Esophagus (tissue), 2 donors: Measurements from ENCODE around the gene JPH4. TPM values are rescaled to one million over a fixed set of nuclear protein-coding genes. Genes with fewer than 3 reads are reported as not detected.

Source experiments
- H3K27ac ChIP-seq, 2 donors: one replicate each; pipeline ENCODE4 v1.5.1; 2013; ENCODE audit warnings: low read depth in 2 of 2, mild to moderate bottlenecking in 2 of 2, inconsistent platforms in 1 of 2, low read length in 1 of 2, moderate library complexity in 1 of 2
- H3K27me3 ChIP-seq, 2 donors: one replicate each; pipeline ENCODE4 v1.6.1; 2013; ENCODE audit warnings: low read length in 2 of 2, control low read depth in 1 of 2, mild to moderate bottlenecking in 1 of 2; ENCODE audit not compliant: insufficient read depth in 2 of 2, control insufficient read depth in 1 of 2
- H3K36me3 ChIP-seq, 2 donors: one replicate each; pipeline ENCODE4 v1.6.1; 2013; ENCODE audit warnings: low read length in 1 of 2; ENCODE audit not compliant: control insufficient read depth in 2 of 2, insufficient read depth in 2 of 2
- H3K4me1 ChIP-seq, 2 donors: one replicate each; pipeline ENCODE4 v1.6.1; 2013; ENCODE audit warnings: low read length in 1 of 2; ENCODE audit not compliant: control insufficient read depth in 2 of 2, insufficient read depth in 2 of 2
- H3K4me3 ChIP-seq, 2 donors: one replicate each; pipeline ENCODE4 v1.5.1; 2013; ENCODE audit warnings: low read length in 2 of 2, mild to moderate bottlenecking in 2 of 2, low read depth in 1 of 2, moderate library complexity in 1 of 2
- H3K9me3 ChIP-seq, 2 donors: one replicate each; pipeline ENCODE4 v1.6.1; 2013; ENCODE audit warnings: mild to moderate bottlenecking in 2 of 2, low read depth in 1 of 2, low read length in 1 of 2, moderate library complexity in 1 of 2; ENCODE audit not compliant: control insufficient read depth in 2 of 2, insufficient read depth in 1 of 2
- WGBS, 2 donors: extraction: QIAGEN DNeasy Blood & Tissue Kit; methylation state at CpG; one replicate each; pipeline ENCODE4 v1.1.7; 2013; 5-methylcytosine and 5-hydroxymethylcytosine counted together
- polyA plus RNA-seq, 2 donors: library from polyadenylated mRNA; stranded (reverse); fragments of 200-250 nt; gene quantifications; one replicate each; pipeline ENCODE4 v1.2.3, GENCODE V29; 2013
- donor health status: healthy with polysubstance abuse.
- donor health status: Bipolar disorder and iron deficiency.

The JPH4 gene
- polyA plus RNA-seq, 2 donors, result 0.04 to 0.15 TPM

- H3K9me3 ChIP-seq, result no peaks in the 10 kb centered on the region
- H3K4me1 ChIP-seq, result no peaks in the 10 kb centered on the region
- H3K4me3 ChIP-seq, result no peak overlapping the region
- H3K36me3 ChIP-seq, result no peaks in the 10 kb centered on the region
- 82 to 83% methylated on average over 3 of the region's 3 CpGs for WGBS, 2 donors
- H3K27me3 ChIP-seq, result peaks cover 0 to 4% of the 10 kb centered on the region in 2 donors
- H3K27ac ChIP-seq, result no peak overlapping the region
Observed at GRCh38 chr14:23582906-23583760, 4.5 kb upstream of the JPH4 start.

- Histone ChIP-seq H3K9me3 (no peaks in the 10 kb centered on the region), H3K4me3 (no peak overlapping the region), H3K36me3 (no peaks in the 10 kb centered on the region), H3K27me3 (peaks cover 0 to 22% of the 10 kb centered on the region in 2 donors), H3K27ac (no peak overlapping the region), H3K4me1 (peaks cover 2 to 11% of the 10 kb centered on the region in 2 donors)
- 87 to 94% methylated on average over 5 to 7 of the region's 8 CpGs for WGBS, 2 donors
Observed at GRCh38 chr14:23580948-23581281, 2.3 kb upstream of the JPH4 start.

DNA sequence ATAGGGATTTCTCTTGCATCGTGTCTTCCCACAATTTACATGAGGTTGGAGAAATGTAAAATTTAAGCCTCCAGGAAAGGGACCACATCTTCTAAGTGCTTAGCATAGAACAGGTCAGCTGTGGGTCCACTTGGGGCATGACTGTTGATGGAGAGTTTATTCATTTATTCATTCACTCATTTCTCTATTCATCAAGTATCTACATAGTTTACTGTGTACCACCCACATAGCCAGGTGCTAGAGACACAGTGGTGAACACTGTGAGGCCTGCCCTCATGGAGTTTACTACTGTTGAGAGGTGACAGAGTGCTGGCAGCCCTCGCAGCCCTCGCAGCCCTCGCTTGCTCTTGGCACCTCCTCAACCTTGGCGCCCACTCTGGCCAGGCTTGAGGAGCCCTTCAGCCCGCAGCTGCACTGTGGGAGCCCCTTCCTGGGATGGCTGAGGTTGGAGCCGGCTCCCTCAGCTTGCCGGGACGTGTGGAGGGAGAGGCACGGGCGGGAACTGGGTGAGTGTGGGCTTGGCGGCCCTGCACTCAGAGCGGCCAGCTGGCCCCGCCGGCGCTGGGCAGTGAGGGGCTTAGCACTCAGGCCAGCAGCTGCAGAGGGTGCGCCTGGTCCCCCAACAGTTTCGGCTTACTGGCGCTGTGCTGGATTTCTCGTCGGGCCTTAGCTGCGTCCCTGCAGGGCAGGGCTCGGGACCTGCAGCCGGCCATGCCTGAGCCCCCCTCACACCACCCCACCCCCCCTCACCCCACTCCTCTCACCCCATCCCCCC lies 1.7 kb upstream of the JPH4 start:
- Histone ChIP-seq H3K27ac (no peak overlapping the region), H3K27me3 (peaks cover 0 to 24% of the 10 kb centered on the region in 2 donors)

DNA sequence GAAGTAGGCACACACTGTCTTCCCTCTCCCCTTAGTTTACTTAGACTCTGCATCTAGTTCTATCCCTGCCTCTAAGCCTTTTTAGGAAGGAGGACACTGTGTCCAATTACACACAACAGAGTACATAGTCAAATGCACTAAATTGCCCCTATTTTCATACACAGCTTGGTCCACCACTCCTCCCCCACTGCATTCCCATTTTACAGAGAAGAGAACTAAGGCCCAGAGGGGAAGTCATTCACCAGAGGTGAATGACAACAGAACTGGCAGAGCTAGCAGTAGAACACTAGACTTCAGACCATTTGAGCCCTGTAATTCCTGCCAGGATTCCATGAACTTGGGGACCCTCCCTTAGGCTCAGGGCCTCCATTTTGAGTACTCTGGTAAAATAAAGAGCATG lies 1.1 kb upstream of the JPH4 start:
- H3K27me3 ChIP-seq, result peaks cover 0 to 24% of the 10 kb centered on the region in 2 donors
- H3K4me3 ChIP-seq, result no peak overlapping the region
- H3K4me1 ChIP-seq, result peaks cover 2 to 11% of the 10 kb centered on the region in 2 donors
- no peaks in the 10 kb centered on the region for H3K9me3 ChIP-seq
- no peaks in the 10 kb centered on the region for H3K36me3 ChIP-seq
- H3K27ac ChIP-seq, result no peak overlapping the region

More for the DNA sequence above, 1.7 kb upstream of the JPH4 start:
- Histone ChIP-seq H3K9me3 (no peaks in the 10 kb centered on the region), H3K4me1 (peaks cover 2 to 11% of the 10 kb centered on the region in 2 donors), H3K36me3 (no peaks in the 10 kb centered on the region), H3K4me3 (no peak overlapping the region)
- 89 to 90% methylated on average over 23 to 24 of the region's 24 CpGs for WGBS, 2 donors

DNA sequence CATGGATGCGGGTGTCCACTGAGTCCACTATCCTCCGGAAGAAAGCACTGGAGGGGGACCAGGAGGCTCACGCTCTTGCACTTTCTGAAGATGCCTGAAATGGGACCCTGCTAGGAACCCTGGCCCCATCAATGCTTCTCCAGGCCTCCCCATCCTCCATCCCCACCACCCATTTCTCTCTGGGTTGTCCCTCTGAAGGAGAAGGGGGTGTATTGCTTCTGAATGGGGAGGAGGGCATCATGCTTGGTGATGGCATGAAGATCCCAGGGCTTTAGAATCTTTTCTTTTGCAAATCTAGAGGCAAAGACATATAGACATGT lies 681 bp upstream of the JPH4 start:
- no peak overlapping the region for H3K27ac ChIP-seq

GRCh38 chr14:23577710-23578392 lies 739 bp downstream of the JPH4 start:
- no peak overlapping the region for H3K27ac ChIP-seq
- peaks cover 0 to 24% of the 10 kb centered on the region in 2 donors for H3K27me3 ChIP-seq
- no peaks in the 10 kb centered on the region for H3K9me3 ChIP-seq
- 3 to 6% methylated on average over 20 to 24 of the region's 24 CpGs for WGBS, 2 donors
- no peaks in the 10 kb centered on the region for H3K36me3 ChIP-seq
- H3K4me3 ChIP-seq, result no peak overlapping the region
- peaks cover 2 to 11% of the 10 kb centered on the region in 2 donors for H3K4me1 ChIP-seq

More for the DNA sequence above, 681 bp upstream of the JPH4 start:
- Histone ChIP-seq H3K27me3 (peaks cover 0 to 24% of the 10 kb centered on the region in 2 donors), H3K4me3 (no peak overlapping the region), H3K9me3 (no peaks in the 10 kb centered on the region), H3K36me3 (no peaks in the 10 kb centered on the region), H3K4me1 (peaks cover 2 to 11% of the 10 kb centered on the region in 2 donors)
- WGBS, 2 donors, result 61 to 63% methylated on average over 3 of the region's 3 CpGs

- H3K27me3 ChIP-seq, result peaks cover 0 to 24% of the 10 kb centered on the region in 2 donors
Observed at GRCh38 chr14:23577004-23577681, 1.4 kb downstream of the JPH4 start.

GRCh38 chr14:23573384-23574015 lies 5.1 kb downstream of the JPH4 start:
- Histone ChIP-seq H3K27me3 (peaks cover 0 to 24% of the 10 kb centered on the region in 2 donors), H3K9me3 (no peaks in the 10 kb centered on the region), H3K4me1 (peaks cover 2 to 15% of the 10 kb centered on the region in 2 donors), H3K27ac (no peak overlapping the region), H3K36me3 (no peaks in the 10 kb centered on the region), H3K4me3 (no peak overlapping the region)
- 62 to 70% methylated on average over 5 of the region's 5 CpGs for WGBS, 2 donors

More at GRCh38 chr14:23577004-23577681, 1.4 kb downstream of the JPH4 start:
- H3K27ac ChIP-seq, result no peak overlapping the region
- H3K36me3 ChIP-seq, result no peaks in the 10 kb centered on the region
- peaks cover 2 to 11% of the 10 kb centered on the region in 2 donors for H3K4me1 ChIP-seq
- no peaks in the 10 kb centered on the region for H3K9me3 ChIP-seq
- peak overlapping the region; percentile 4 to 33 for H3K4me3 ChIP-seq
- WGBS, 2 donors, result 4 to 6% methylated on average over 52 to 67 of the region's 67 CpGs

- no peaks in the 10 kb centered on the region for H3K36me3 ChIP-seq
- 38 to 48% methylated on average over 4 of the region's 4 CpGs for WGBS, 2 donors
- peaks cover 0 to 17% of the 10 kb centered on the region in 2 donors for H3K27me3 ChIP-seq
Observed at GRCh38 chr14:23572836-23573235, 5.8 kb downstream of the JPH4 start.

More at GRCh38 chr14:23572836-23573235, 5.8 kb downstream of the JPH4 start:
- H3K27ac ChIP-seq, result no peak overlapping the region
- H3K4me3 ChIP-seq, result no peak overlapping the region
- H3K9me3 ChIP-seq, result no peaks in the 10 kb centered on the region
- H3K4me1 ChIP-seq, result peaks cover 2 to 15% of the 10 kb centered on the region in 2 donors
